22Rv1 (cell line): ENCODE measurements around the gene CCDC7.

ENCODE experiments used
- H3K27ac ChIP-seq: fragments of 450-650 bp; 2 replicates; pipeline ENCODE4 v1.5.1; 2017
- CTCF ChIP-seq: fragments of 450-650 bp; IDR thresholded peaks from 2 replicates; pipeline ENCODE4 v1.5.1; 2017; ENCODE audit warnings: mild to moderate bottlenecking
- ZFX ChIP-seq: fragments of 450-650 bp; IDR thresholded peaks from 2 replicates; pipeline ENCODE4 v1.6.1; 2017; ENCODE audit warnings: antibody characterized with exemption, borderline replicate concordance

Gene CCDC7

DNA sequence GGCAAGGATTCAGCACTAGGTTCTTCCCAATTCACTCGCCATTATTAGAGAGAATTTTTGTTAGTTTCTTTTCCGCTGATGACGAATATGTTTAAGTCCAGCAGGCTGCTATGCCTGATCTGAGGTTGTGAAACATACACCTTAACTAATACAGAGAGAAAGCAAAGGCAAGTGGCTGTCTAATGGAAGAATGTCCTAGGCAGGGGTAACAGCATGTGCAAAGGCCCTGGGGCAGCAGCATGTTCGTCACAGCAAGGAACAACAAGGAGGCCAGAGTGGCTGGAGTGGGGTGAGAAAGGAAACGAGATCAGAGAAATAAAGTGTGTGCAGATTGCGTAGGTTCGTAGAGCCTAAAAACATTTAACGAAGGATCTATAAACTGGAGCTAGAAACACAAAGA lies 35.4 kb upstream of the CCDC7 start:
- TF ChIP-seq CTCF = no peak
- no peak for TF ChIP-seq ZFX
- no peak overlapping the region for H3K27ac ChIP-seq

DNA sequence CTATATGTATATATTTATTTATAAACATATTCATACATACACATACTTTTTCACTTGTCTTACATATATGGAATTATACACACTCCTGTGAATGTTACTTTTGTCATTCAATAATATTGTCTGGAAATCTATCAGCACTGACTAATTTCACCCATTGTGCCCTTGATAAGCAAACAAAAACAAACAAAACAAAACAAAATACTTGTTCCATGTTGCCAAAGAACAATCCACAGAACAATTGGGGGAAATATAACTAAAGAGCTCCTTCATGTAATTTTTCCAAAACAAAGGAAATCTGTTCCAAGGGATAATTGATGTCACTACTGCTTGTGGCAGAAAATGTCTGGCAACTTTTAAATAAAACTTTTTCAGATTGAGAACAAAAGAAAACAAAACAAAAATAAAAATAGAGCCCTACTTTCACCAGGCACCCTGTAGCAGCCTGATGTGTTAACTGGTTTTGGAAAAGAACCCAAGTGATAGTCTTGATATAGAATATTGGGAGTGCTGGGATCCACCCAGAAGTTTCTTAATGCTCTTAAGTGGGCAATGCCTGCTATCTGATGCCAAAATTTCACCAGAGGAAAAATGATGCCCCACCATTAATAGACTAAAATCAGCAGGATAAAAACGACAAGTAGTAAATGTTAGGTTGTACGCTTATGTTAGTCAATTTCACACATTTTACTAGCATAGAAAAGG lies 34.0 kb upstream of the CCDC7 start:
- TF ChIP-seq CTCF (no peak), ZFX (no peak)

DNA sequence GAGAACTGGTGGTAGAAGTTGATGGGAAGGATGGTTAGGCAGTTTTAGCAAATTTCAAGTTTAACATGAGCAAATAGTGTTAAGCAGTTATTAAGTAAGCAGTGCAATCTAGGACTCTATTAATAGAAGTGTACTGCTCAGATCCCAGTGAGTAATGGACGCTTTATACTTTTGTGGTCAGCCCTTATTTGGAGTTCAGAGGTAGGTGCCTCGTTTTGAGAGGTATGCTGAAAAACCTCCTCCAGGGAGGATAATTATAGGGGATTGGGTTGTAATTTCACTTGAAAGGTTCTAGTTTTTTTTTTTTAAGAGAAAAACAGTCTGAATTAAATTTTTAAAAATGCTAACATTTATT lies 33.5 kb upstream of the CCDC7 start:
- TF ChIP-seq CTCF = no peak
- H3K27ac ChIP-seq = no peak overlapping the region

More for the DNA sequence above, 34.0 kb upstream of the CCDC7 start:
- no peak overlapping the region for H3K27ac ChIP-seq

DNA sequence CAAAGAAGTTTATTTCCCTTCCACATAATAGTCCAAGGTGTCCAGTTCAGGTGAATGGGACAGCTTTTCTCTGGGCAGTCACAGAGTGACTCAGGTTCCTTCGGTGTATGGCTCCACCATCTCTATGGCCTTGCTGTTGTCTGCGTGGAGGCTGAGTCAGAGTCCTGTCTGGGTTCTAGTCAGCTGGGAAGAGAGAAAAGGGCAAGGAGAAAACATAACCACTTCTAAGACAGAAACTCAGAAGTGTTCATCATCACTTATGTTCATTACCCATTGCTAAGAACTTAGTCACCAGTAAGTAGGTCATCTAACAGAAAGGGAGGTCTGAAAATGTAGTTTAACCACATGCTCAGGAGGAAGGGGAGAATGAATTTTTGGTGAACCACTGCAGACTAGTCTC lies 32.4 kb upstream of the CCDC7 start:
- H3K27ac ChIP-seq = no peak overlapping the region
- TF ChIP-seq ZFX (no peak), CTCF (no peak)

- no peak overlapping the region for H3K27ac ChIP-seq
- TF ChIP-seq CTCF = no peak
- no peak for TF ChIP-seq ZFX
Observed at GRCh38 chr10:32415361-32415760, 30.6 kb upstream of the CCDC7 start.

DNA sequence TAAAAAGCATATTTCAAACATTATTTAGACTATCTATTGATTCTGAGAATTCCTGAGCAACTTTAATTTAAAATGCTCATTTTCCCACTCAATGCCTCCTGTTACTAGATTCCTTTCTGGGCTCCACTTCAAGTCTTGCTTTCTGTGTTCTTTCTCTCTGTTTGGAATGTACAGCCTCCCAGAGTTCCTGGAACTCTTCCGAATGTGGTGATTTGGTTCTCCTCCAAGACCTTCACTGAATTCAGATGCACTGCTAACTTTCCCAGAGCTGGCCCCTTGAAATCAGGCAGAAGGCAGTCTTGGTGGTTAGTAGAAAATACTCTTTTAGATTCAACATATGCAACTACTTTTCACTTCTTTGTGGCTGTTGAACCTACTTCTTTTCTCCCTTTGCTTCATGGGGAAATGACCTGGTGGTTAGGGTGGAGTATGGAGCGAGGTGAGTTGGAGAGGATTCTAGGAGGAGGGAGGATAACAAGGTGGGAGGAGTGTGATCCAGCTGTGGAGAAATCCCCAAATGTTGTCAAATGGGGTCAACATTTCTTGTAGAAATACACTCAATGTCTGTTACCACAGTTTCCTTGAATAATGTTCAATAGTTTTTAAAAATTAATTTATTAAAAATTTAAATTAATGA lies 27.9 kb upstream of the CCDC7 start:
- H3K27ac ChIP-seq = no peak overlapping the region
- TF ChIP-seq CTCF (no peak), ZFX (no peak)

DNA sequence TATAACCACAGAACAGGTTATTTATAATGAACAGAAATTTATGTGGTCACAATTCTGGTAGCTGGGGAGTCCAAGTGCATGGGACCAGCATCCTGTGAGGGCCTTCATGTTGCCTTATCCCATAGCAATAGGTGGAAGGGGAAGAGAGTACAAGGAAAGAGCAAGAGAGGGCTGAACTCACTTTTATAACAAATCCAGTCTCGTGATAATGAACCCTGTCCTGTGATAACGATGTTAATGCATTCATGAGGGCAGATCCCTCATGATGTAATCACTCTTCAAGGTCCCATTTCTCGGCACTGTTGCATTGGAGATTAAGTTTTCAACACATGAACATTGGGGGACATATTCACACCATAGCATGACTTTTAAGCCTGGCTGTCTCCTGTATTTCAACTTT lies 27.4 kb upstream of the CCDC7 start:
- no peak overlapping the region for H3K27ac ChIP-seq
- TF ChIP-seq ZFX (no peak), CTCF (no peak)
